ENCODE data around the gene ACTL7B. TPM values are rescaled to one million over a fixed set of nuclear protein-coding genes. Genes with fewer than 3 reads are reported as not detected.

Gene ACTL7B
- total RNA-seq, 1 donor from 2014 or later = 0.16 TPM

GRCh38 chr9:108884701-108885100, 28.9 kb upstream of the ACTL7B start:
- H3K27me3 Mint-ChIP-seq = no peaks in the 10 kb centered on the region
- DNase-seq = no peak
- ATAC-seq (ENCODE audit: low read depth) = no peak
- H3K9me3 Mint-ChIP-seq = no peaks in the 10 kb centered on the region
- no peak overlapping the region for H3K4me3 Mint-ChIP-seq
- POLR2A ChIA-PET = interaction anchor here (0.5 kb wide), 1 partner anchor 34 kb away, joined by 3 read pairs; no protein-coding TSS in a partner anchor
- H3K4me1 Mint-ChIP-seq = peaks cover 5% of the 10 kb centered on the region
- no peak overlapping the region for H3K27ac Mint-ChIP-seq
- TF ChIP-seq, protein P1, sequence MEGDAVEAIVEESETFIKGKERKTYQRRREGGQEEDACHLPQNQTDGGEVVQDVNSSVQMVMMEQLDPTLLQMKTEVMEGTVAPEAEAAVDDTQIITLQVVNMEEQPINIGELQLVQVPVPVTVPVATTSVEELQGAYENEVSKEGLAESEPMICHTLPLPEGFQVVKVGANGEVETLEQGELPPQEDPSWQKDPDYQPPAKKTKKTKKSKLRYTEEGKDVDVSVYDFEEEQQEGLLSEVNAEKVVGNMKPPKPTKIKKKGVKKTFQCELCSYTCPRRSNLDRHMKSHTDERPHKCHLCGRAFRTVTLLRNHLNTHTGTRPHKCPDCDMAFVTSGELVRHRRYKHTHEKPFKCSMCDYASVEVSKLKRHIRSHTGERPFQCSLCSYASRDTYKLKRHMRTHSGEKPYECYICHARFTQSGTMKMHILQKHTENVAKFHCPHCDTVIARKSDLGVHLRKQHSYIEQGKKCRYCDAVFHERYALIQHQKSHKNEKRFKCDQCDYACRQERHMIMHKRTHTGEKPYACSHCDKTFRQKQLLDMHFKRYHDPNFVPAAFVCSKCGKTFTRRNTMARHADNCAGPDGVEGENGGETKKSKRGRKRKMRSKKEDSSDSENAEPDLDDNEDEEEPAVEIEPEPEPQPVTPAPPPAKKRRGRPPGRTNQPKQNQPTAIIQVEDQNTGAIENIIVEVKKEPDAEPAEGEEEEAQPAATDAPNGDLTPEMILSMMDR (IDR thresholded peaks at IDR 0.05) = no peak
- CTCF ChIA-PET = no interaction called here
- peaks cover 67% of the 10 kb centered on the region for H3K36me3 Mint-ChIP-seq (ENCODE audit: low read depth)
- intact Hi-C loops (cut with micrococcal nuclease) = loop anchor here (5.0 kb wide), 1 partner anchor 638 kb away; no protein-coding TSS in a partner anchor

GRCh38 chr9:108883085-108883484, 27.3 kb upstream of the ACTL7B start:
- H3K9me3 Mint-ChIP-seq = no peaks in the 10 kb centered on the region
- CTCF ChIA-PET = no interaction called here
- no peak overlapping the region for H3K27ac Mint-ChIP-seq
- DNase-seq (no peak), ATAC-seq (ENCODE audit: low read depth) (no peak)
- TF ChIP-seq, protein P1 (IDR thresholded peaks at IDR 0.05) = no peak
- peaks cover 5% of the 10 kb centered on the region for H3K4me1 Mint-ChIP-seq
- H3K27me3 Mint-ChIP-seq = no peaks in the 10 kb centered on the region
- POLR2A ChIA-PET = interaction anchor here (0.6 kb wide), 1 partner anchor 516 kb away, joined by 3 read pairs; no protein-coding TSS in a partner anchor
- peaks cover 70% of the 10 kb centered on the region for H3K36me3 Mint-ChIP-seq (ENCODE audit: low read depth)
- intact Hi-C loops (cut with micrococcal nuclease) = no loop called here
- H3K4me3 Mint-ChIP-seq = no peak overlapping the region

GRCh38 chr9:108882052-108882888, 26.5 kb upstream of the ACTL7B start:
- ChIA-PET POLR2A (interaction anchor here (0.6 kb wide), 1 partner anchor 517 kb away, joined by 3 read pairs; no protein-coding TSS in a partner anchor), CTCF (no interaction called here)
- Mint-ChIP-seq H3K9me3 (no peaks in the 10 kb centered on the region), H3K27me3 (no peaks in the 10 kb centered on the region), H3K4me1 (peaks cover 5% of the 10 kb centered on the region), H3K36me3 (ENCODE audit: low read depth) (peaks cover 73% of the 10 kb centered on the region), H3K27ac (no peak overlapping the region), H3K4me3 (no peak overlapping the region)
- ATAC-seq (ENCODE audit: low read depth) (no peak), DNase-seq (no peak)
- TF ChIP-seq, protein P1 (IDR thresholded peaks at IDR 0.05) = no peak
- intact Hi-C loops (cut with micrococcal nuclease) = no loop called here

DNA sequence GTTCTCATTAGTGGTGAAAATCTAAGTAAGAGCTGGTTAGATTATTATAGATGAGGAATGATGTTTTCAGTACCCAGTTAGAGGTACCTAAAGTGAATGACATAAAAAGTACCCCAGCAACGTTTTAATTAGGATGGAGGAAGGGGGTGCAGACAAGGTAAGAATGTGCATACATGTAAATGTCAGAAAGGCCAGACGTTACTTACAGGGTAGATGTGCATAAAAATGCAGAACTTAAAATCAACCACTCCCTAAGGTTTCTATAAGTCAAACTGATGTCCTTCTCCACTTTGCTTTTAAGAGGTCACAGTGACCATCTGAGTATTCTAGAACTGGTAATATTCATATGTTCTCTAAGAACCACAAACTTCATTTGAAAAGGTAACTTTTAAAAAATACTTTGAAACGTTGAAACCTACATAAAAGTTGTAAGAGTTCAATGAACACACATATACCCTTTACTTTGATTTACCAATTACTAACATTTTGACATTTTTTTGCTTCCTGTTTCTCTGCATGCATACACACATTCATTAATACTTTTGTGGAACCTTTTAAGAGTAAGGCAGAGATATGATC, 25.0 kb upstream of the ACTL7B start:
- DNase-seq = no peak
- ATAC-seq (ENCODE audit: low read depth) = no peak
- TF ChIP-seq, protein P1 (IDR thresholded peaks at IDR 0.05) = no peak
- Mint-ChIP-seq H3K4me3 (no peak overlapping the region), H3K27me3 (no peaks in the 10 kb centered on the region), H3K36me3 (ENCODE audit: low read depth) (peaks cover 76% of the 10 kb centered on the region), H3K27ac (no peak overlapping the region), H3K4me1 (peaks cover 2% of the 10 kb centered on the region), H3K9me3 (no peaks in the 10 kb centered on the region)
- intact Hi-C loops (cut with micrococcal nuclease) = no loop called here
- ChIA-PET POLR2A (no interaction called here), CTCF (no interaction called here)

DNA sequence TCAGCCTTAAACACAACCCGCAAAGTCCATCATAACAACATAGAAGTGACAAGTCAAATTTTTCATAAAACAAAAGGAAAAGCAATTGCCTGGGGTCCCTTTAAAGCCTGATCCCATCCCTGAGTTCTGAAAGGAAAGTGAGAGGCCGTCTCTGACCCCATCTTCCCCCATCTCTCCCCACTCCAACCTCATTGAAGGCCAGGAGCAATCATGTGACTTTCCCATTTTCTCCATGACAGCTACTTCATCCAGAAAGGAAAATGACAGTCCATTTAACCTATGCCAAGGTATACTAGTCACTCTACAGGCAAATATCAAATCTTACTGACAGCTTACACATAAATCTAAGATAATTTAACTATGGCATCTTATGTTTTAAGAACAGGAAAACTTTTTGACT, 21.7 kb upstream of the ACTL7B start:
- peaks cover 89% of the 10 kb centered on the region for H3K36me3 Mint-ChIP-seq (ENCODE audit: low read depth)
- H3K27ac Mint-ChIP-seq = no peak overlapping the region
- ATAC-seq (ENCODE audit: low read depth) (no peak), DNase-seq (no peak)
- H3K4me3 Mint-ChIP-seq = no peak overlapping the region
- intact Hi-C loops (cut with micrococcal nuclease) = no loop called here
- ChIA-PET CTCF (no interaction called here), POLR2A (interaction anchor here (0.6 kb wide), 1 partner anchor 9 kb away, joined by 5 read pairs; no protein-coding TSS in a partner anchor)
- H3K9me3 Mint-ChIP-seq = no peaks in the 10 kb centered on the region
- H3K4me1 Mint-ChIP-seq = no peaks in the 10 kb centered on the region
- H3K27me3 Mint-ChIP-seq = no peaks in the 10 kb centered on the region
- TF ChIP-seq, protein P1 (IDR thresholded peaks at IDR 0.05) = no peak

Measured in activated B cell treated with CpG ODN at 0.5 μM for 24 hours (primary cell).